ENCODE measurements around the gene STAP1. TPM values are rescaled to one million over a fixed set of nuclear protein-coding genes. Genes with fewer than 3 reads are reported as not detected.
A peak's percentile ranks its signal among the peaks of the same experiment; 100 is the strongest.

The STAP1 gene
- total RNA-seq, 1 experiment from 2014 or later = not detected

- no peak overlapping the region for H3K56ac ChIP-seq (ENCODE audit: insufficient read length, low read depth, low read length)
- no peak overlapping the region for H3K14ac ChIP-seq (ENCODE audit: insufficient read depth, low read length)
- H2BK20ac ChIP-seq (ENCODE audit: low read depth, low read length, poor library complexity, severe bottlenecking) = no peak overlapping the region
- no CpG with 5 or more reads among the region's 3 CpGs for WGBS (ENCODE audit: extremely low coverage, insufficient read length, low lambda C conversion rate)
- H4K5ac ChIP-seq (ENCODE audit: insufficient read length, low read depth, low read length) = no peak overlapping the region
- Mint-ChIP-seq H3K27ac (peak overlapping the region in 1 of 3 experiments; percentile 31; a peak in 1 of 7 replicates), H3K27me3 (ENCODE audit: low read depth) (no peaks in the 10 kb centered on the region), H3K4me3 (no peak overlapping the region), H3K36me3 (ENCODE audit: insufficient read depth in 1 of 3, low read depth in 3 of 3) (peaks cover 1 to 8% (median 6%) of the 10 kb centered on the region in 3 experiments; a peak in 4 of 7 replicates), H3K4me1 (no peaks in the 10 kb centered on the region; a peak in 1 of 4 replicates), H3K9me3 (peaks cover 3 to 10% of the 10 kb centered on the region in 2 experiments)
- H3K4ac ChIP-seq (ENCODE audit: low read depth, low read length) = no peak overlapping the region
- no peak for DNase-seq
- H2BK15ac ChIP-seq (ENCODE audit: low read depth, low read length) = no peak overlapping the region
- H3K79me2 ChIP-seq (ENCODE audit: insufficient read depth, low read length) = no peaks in the 10 kb centered on the region
- no peak overlapping the region for H2BK12ac ChIP-seq (ENCODE audit: insufficient read length, low read depth, low read length)
- H3K27me3 ChIP-seq (ENCODE audit: insufficient read depth, low read length) = no peaks in the 10 kb centered on the region
- no peaks in the 10 kb centered on the region for H3K23me2 ChIP-seq (ENCODE audit: insufficient read length, low read depth, low read length, poor library complexity, severe bottlenecking)
- no peak overlapping the region for H2BK5ac ChIP-seq (ENCODE audit: insufficient read length, low read length)
- H3K9me3 ChIP-seq (ENCODE audit: control insufficient read depth, low read depth, low read length) = no peaks in the 10 kb centered on the region
- no peak overlapping the region for H3T11ph ChIP-seq (ENCODE audit: low read length)
- no peak overlapping the region for H2BK120ac ChIP-seq (ENCODE audit: low read depth, low read length, poor library complexity, severe bottlenecking)
- no peaks in the 10 kb centered on the region for H3K4me1 ChIP-seq (ENCODE audit: insufficient read depth, low read length)
- H3K79me1 ChIP-seq (ENCODE audit: insufficient read depth, low read depth, low read length, poor library complexity, severe bottlenecking) = no peaks in the 10 kb centered on the region
- no peak overlapping the region for H3K4me2 ChIP-seq (ENCODE audit: insufficient read depth, insufficient read length, low read length)
- H4K91ac ChIP-seq (ENCODE audit: insufficient read length, low read depth, low read length) = no peak overlapping the region
- H4K8ac ChIP-seq (replicated peaks; ENCODE audit: insufficient read length, low read depth, low read length) = no peak overlapping the region
- no peak overlapping the region for H3K9ac ChIP-seq (ENCODE audit: extremely low read depth, insufficient read length, low read length)
- no peak for TF ChIP-seq CTCF (conservative IDR thresholded peaks at IDR 0.05)
- no peak overlapping the region for H3K18ac ChIP-seq (ENCODE audit: insufficient read length, low read depth, low read length)
- H2AFZ ChIP-seq (ENCODE audit: low read length) = no peak overlapping the region
- no peak overlapping the region for H3K27ac ChIP-seq (ENCODE audit: insufficient read length, low read depth, low read length)
- no peak overlapping the region for H3K23ac ChIP-seq (ENCODE audit: insufficient read length, low read depth, low read length)
- no peak overlapping the region for H2AK5ac ChIP-seq (ENCODE audit: insufficient read length, low read length)
- no peaks in the 10 kb centered on the region for H4K20me1 ChIP-seq (ENCODE audit: control insufficient read depth, insufficient read depth, insufficient read length)
Observed at GRCh38 chr4:67604749-67605148, 46.2 kb downstream of the STAP1 start.
